Panc1 (cell line): ENCODE measurements around the gene MGAT4A.

ENCODE experiments used
- POLR2AphosphoS5 ChIP-seq: IDR thresholded peaks from 2 replicates; pipeline ENCODE4 v1.6.1; 2012; ENCODE audit warnings: mild to moderate bottlenecking, low read depth, low read length, moderate library complexity
- SIN3A ChIP-seq: IDR thresholded peaks from 2 replicates; pipeline ENCODE4 v1.6.1; 2012; ENCODE audit warnings: low read depth, mild to moderate bottlenecking, low read length, moderate library complexity, borderline replicate concordance; ENCODE audit not compliant: insufficient read depth
- TCF7L2 ChIP-seq: IDR thresholded peaks from 2 replicates; pipeline ENCODE4 v1.6.1; 2011; ENCODE audit warnings: mild to moderate bottlenecking, low read depth, low read length, inconsistent platforms
- TF ChIP-seq, protein P1 (sequence below): fragments of 450-650 bp; IDR thresholded peaks from 2 replicates; pipeline ENCODE4 v1.5.1; 2017; ENCODE audit warnings: mild to moderate bottlenecking

DNA sequence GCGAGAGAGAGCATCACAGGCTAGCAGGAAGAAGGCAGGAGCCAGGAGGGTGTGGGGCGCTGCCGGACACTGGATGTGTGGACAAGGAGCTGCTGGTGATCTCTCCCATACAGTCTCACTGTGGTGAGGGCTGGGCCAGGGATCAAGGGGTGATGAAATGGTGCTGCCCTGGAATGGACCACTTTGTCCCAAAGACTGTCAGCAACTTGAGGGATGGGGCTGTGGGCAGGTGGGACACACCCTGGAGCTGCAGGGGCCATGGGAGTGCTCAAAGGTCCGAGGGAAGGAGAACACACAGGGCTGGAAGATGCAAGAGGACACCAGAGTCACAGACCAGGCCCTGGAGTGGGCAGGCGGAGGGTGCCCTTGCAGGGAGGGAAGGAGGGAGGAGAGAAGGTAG, 160.6 kb downstream of the MGAT4A start:
- TF ChIP-seq, protein P1, sequence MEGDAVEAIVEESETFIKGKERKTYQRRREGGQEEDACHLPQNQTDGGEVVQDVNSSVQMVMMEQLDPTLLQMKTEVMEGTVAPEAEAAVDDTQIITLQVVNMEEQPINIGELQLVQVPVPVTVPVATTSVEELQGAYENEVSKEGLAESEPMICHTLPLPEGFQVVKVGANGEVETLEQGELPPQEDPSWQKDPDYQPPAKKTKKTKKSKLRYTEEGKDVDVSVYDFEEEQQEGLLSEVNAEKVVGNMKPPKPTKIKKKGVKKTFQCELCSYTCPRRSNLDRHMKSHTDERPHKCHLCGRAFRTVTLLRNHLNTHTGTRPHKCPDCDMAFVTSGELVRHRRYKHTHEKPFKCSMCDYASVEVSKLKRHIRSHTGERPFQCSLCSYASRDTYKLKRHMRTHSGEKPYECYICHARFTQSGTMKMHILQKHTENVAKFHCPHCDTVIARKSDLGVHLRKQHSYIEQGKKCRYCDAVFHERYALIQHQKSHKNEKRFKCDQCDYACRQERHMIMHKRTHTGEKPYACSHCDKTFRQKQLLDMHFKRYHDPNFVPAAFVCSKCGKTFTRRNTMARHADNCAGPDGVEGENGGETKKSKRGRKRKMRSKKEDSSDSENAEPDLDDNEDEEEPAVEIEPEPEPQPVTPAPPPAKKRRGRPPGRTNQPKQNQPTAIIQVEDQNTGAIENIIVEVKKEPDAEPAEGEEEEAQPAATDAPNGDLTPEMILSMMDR = no peak
- TF ChIP-seq TCF7L2 = no peak
- TF ChIP-seq POLR2AphosphoS5 = no peak
- no peak for TF ChIP-seq SIN3A
